ENCODE data around the gene BMPR1A.

BMPR1A gene

GRCh38 chr10:86960003-86960862 is 203.8 kb downstream of the BMPR1A start:
- H2AK5ac ChIP-seq (ENCODE audit: low read length), result peak overlapping the region; percentile 90
- peak overlapping the region; percentile 69 for H4K91ac ChIP-seq (ENCODE audit: low read depth, low read length)
- H3K9me3 ChIP-seq (ENCODE audit: insufficient read depth, low read depth, low read length), result peaks cover 6% of the 10 kb centered on the region
- H2BK120ac ChIP-seq (ENCODE audit: insufficient read depth, low read length, poor library complexity), result peak overlapping the region; percentile 34
- H3K27me3 ChIP-seq (ENCODE audit: insufficient read depth, low read length), result no peaks in the 10 kb centered on the region
- DNase-seq, result peak; percentile 44 to 62
- no peak overlapping the region for H3K27ac ChIP-seq (ENCODE audit: low read depth, low read length)
- peak overlapping the region; percentile 0 for H2AFZ ChIP-seq (ENCODE audit: insufficient read depth, low read length, poor library complexity)
- H3K79me1 ChIP-seq (ENCODE audit: low read length), result peaks cover 9% of the 10 kb centered on the region
- peaks cover 21 to 36% of the 10 kb centered on the region in 2 experiments for H3K4me1 ChIP-seq (ENCODE audit: control insufficient read depth in 1 of 2, insufficient read depth in 2 of 2, low read length in 2 of 2)
- H2BK12ac ChIP-seq (ENCODE audit: low read length), result peak overlapping the region; percentile 77
- H4K8ac ChIP-seq (ENCODE audit: low read depth, low read length), result no peak overlapping the region
- no peak overlapping the region for H2BK5ac ChIP-seq (ENCODE audit: low read depth, low read length, poor library complexity)
- H3K4me2 ChIP-seq (ENCODE audit: low read length), result no peak overlapping the region
- no peak overlapping the region for H4K12ac ChIP-seq (ENCODE audit: low read depth, low read length)
- peak overlapping the region; percentile 13 for H3K4ac ChIP-seq (ENCODE audit: low read depth, low read length)
- H3K14ac ChIP-seq (ENCODE audit: low read length), result peak overlapping the region; percentile 55
- no peak overlapping the region for H3K23ac ChIP-seq (ENCODE audit: low read length)
- H3K79me2 ChIP-seq (ENCODE audit: control insufficient read depth, insufficient read depth, low read length, poor library complexity), result no peaks in the 10 kb centered on the region
- H3K4me3 ChIP-seq (ENCODE audit: low read depth, low read length), result no peak overlapping the region
- WGBS (ENCODE audit: extremely low coverage, insufficient coverage, insufficient read length), result no CpG with 5 or more reads among the region's 37 CpGs
- H3K9ac ChIP-seq (ENCODE audit: low read length), result no peak overlapping the region
- H3K18ac ChIP-seq (ENCODE audit: low read length), result peak overlapping the region; percentile 2
- no peaks in the 10 kb centered on the region for H3K36me3 ChIP-seq (ENCODE audit: control insufficient read depth in 1 of 2, insufficient read depth in 2 of 2, low read length in 2 of 2)

- no peak overlapping the region for H2AFZ ChIP-seq (ENCODE audit: insufficient read depth, low read length, poor library complexity)
- H3K4me2 ChIP-seq (ENCODE audit: low read length), result no peak overlapping the region
- no peak overlapping the region for H4K12ac ChIP-seq (ENCODE audit: low read depth, low read length)
- no peak for DNase-seq
- H3K14ac ChIP-seq (ENCODE audit: low read length), result no peak overlapping the region
- H3K9me3 ChIP-seq (ENCODE audit: insufficient read depth, low read depth, low read length), result peaks cover 6% of the 10 kb centered on the region
- no peak overlapping the region for H2BK5ac ChIP-seq (ENCODE audit: low read depth, low read length, poor library complexity)
- H3K4me3 ChIP-seq (ENCODE audit: low read depth, low read length), result no peak overlapping the region
- H2BK12ac ChIP-seq (ENCODE audit: low read length), result no peak overlapping the region
- no peak overlapping the region for H3K4ac ChIP-seq (ENCODE audit: low read depth, low read length)
- H4K8ac ChIP-seq (ENCODE audit: low read depth, low read length), result no peak overlapping the region
- H2AK5ac ChIP-seq (ENCODE audit: low read length), result no peak overlapping the region
- no peak overlapping the region for H3K9ac ChIP-seq (ENCODE audit: low read length)
- no peak overlapping the region for H4K91ac ChIP-seq (ENCODE audit: low read depth, low read length)
- peaks cover 5% of the 10 kb centered on the region for H3K79me1 ChIP-seq (ENCODE audit: low read length)
- no peak overlapping the region for H2BK120ac ChIP-seq (ENCODE audit: insufficient read depth, low read length, poor library complexity)
- WGBS (ENCODE audit: extremely low coverage, insufficient coverage, insufficient read length), result no CpG with 5 or more reads among the region's 9 CpGs
- no peak overlapping the region for H3K23ac ChIP-seq (ENCODE audit: low read length)
- H3K79me2 ChIP-seq (ENCODE audit: control insufficient read depth, insufficient read depth, low read length, poor library complexity), result no peaks in the 10 kb centered on the region
- H3K18ac ChIP-seq (ENCODE audit: low read length), result no peak overlapping the region
- H3K27ac ChIP-seq (ENCODE audit: low read depth, low read length), result no peak overlapping the region
- H3K36me3 ChIP-seq (ENCODE audit: control insufficient read depth in 1 of 2, insufficient read depth in 2 of 2, low read length in 2 of 2), result no peaks in the 10 kb centered on the region
- H3K4me1 ChIP-seq (ENCODE audit: control insufficient read depth in 1 of 2, insufficient read depth in 2 of 2, low read length in 2 of 2), result peaks cover 16 to 30% of the 10 kb centered on the region in 2 experiments
- H3K27me3 ChIP-seq (ENCODE audit: insufficient read depth, low read length), result no peaks in the 10 kb centered on the region
Measured at GRCh38 chr10:86960863-86961434, 204.5 kb downstream of the BMPR1A start.

- no peaks in the 10 kb centered on the region for H3K79me2 ChIP-seq (ENCODE audit: control insufficient read depth, insufficient read depth, low read length, poor library complexity)
- no peak overlapping the region for H2AK5ac ChIP-seq (ENCODE audit: low read length)
- H3K9ac ChIP-seq (ENCODE audit: low read length), result no peak overlapping the region
- no peaks in the 10 kb centered on the region for H3K27me3 ChIP-seq (ENCODE audit: insufficient read depth, low read length)
- H3K18ac ChIP-seq (ENCODE audit: low read length), result no peak overlapping the region
- no peak overlapping the region for H4K91ac ChIP-seq (ENCODE audit: low read depth, low read length)
- WGBS (ENCODE audit: extremely low coverage, insufficient coverage, insufficient read length), result no CpG with 5 or more reads among the region's 12 CpGs
- no peak overlapping the region for H3K27ac ChIP-seq (ENCODE audit: low read depth, low read length)
- peaks cover 6% of the 10 kb centered on the region for H3K9me3 ChIP-seq (ENCODE audit: insufficient read depth, low read depth, low read length)
- no peak overlapping the region for H2AFZ ChIP-seq (ENCODE audit: insufficient read depth, low read length, poor library complexity)
- H3K4me1 ChIP-seq (ENCODE audit: control insufficient read depth in 1 of 2, insufficient read depth in 2 of 2, low read length in 2 of 2), result peaks cover 16 to 31% of the 10 kb centered on the region in 2 experiments
- H3K79me1 ChIP-seq (ENCODE audit: low read length), result peaks cover 5% of the 10 kb centered on the region
- H2BK5ac ChIP-seq (ENCODE audit: low read depth, low read length, poor library complexity), result no peak overlapping the region
- no peak overlapping the region for H2BK120ac ChIP-seq (ENCODE audit: insufficient read depth, low read length, poor library complexity)
- no peak overlapping the region for H3K14ac ChIP-seq (ENCODE audit: low read length)
- no peak for DNase-seq
- H3K4me3 ChIP-seq (ENCODE audit: low read depth, low read length), result no peak overlapping the region
- no peaks in the 10 kb centered on the region for H3K36me3 ChIP-seq (ENCODE audit: control insufficient read depth in 1 of 2, insufficient read depth in 2 of 2, low read length in 2 of 2)
- no peak overlapping the region for H3K4me2 ChIP-seq (ENCODE audit: low read length)
- H4K12ac ChIP-seq (ENCODE audit: low read depth, low read length), result no peak overlapping the region
- no peak overlapping the region for H4K8ac ChIP-seq (ENCODE audit: low read depth, low read length)
- H2BK12ac ChIP-seq (ENCODE audit: low read length), result no peak overlapping the region
- H3K4ac ChIP-seq (ENCODE audit: low read depth, low read length), result no peak overlapping the region
- H3K23ac ChIP-seq (ENCODE audit: low read length), result no peak overlapping the region
Measured at GRCh38 chr10:86961481-86962091, 205.2 kb downstream of the BMPR1A start.

- peaks cover 16 to 31% of the 10 kb centered on the region in 2 experiments for H3K4me1 ChIP-seq (ENCODE audit: control insufficient read depth in 1 of 2, insufficient read depth in 2 of 2, low read length in 2 of 2)
- H2BK12ac ChIP-seq (ENCODE audit: low read length), result no peak overlapping the region
- H3K4me3 ChIP-seq (ENCODE audit: low read depth, low read length), result no peak overlapping the region
- DNase-seq, result no peak
- H3K36me3 ChIP-seq (ENCODE audit: control insufficient read depth in 1 of 2, insufficient read depth in 2 of 2, low read length in 2 of 2), result no peaks in the 10 kb centered on the region
- no peak overlapping the region for H3K14ac ChIP-seq (ENCODE audit: low read length)
- H4K12ac ChIP-seq (ENCODE audit: low read depth, low read length), result no peak overlapping the region
- H2AK5ac ChIP-seq (ENCODE audit: low read length), result no peak overlapping the region
- no peaks in the 10 kb centered on the region for H3K79me2 ChIP-seq (ENCODE audit: control insufficient read depth, insufficient read depth, low read length, poor library complexity)
- no peak overlapping the region for H4K91ac ChIP-seq (ENCODE audit: low read depth, low read length)
- peaks cover 5% of the 10 kb centered on the region for H3K79me1 ChIP-seq (ENCODE audit: low read length)
- no peak overlapping the region for H3K23ac ChIP-seq (ENCODE audit: low read length)
- H2AFZ ChIP-seq (ENCODE audit: insufficient read depth, low read length, poor library complexity), result no peak overlapping the region
- H3K9ac ChIP-seq (ENCODE audit: low read length), result no peak overlapping the region
- H2BK5ac ChIP-seq (ENCODE audit: low read depth, low read length, poor library complexity), result no peak overlapping the region
- no peak overlapping the region for H3K27ac ChIP-seq (ENCODE audit: low read depth, low read length)
- no peak overlapping the region for H3K18ac ChIP-seq (ENCODE audit: low read length)
- no peak overlapping the region for H2BK120ac ChIP-seq (ENCODE audit: insufficient read depth, low read length, poor library complexity)
- H3K4ac ChIP-seq (ENCODE audit: low read depth, low read length), result no peak overlapping the region
- H3K9me3 ChIP-seq (ENCODE audit: insufficient read depth, low read depth, low read length), result peaks cover 6% of the 10 kb centered on the region
- no peak overlapping the region for H4K8ac ChIP-seq (ENCODE audit: low read depth, low read length)
- no CpG with 5 or more reads among the region's 7 CpGs for WGBS (ENCODE audit: extremely low coverage, insufficient coverage, insufficient read length)
- no peak overlapping the region for H3K4me2 ChIP-seq (ENCODE audit: low read length)
- H3K27me3 ChIP-seq (ENCODE audit: insufficient read depth, low read length), result no peaks in the 10 kb centered on the region
Measured at GRCh38 chr10:86962136-86962980, 205.9 kb downstream of the BMPR1A start.

Measured in trophoblast cell (in vitro differentiated cells and primary cell).